ENCODE measurements around the gene PHLDA1. TPM values are rescaled to one million over a fixed set of nuclear protein-coding genes. Genes with fewer than 3 reads are reported as not detected.
"Not testable (repeated sequence)": the region's sequence is repeated elsewhere in the genome, so short reads cannot be mapped to it uniquely, and the experiment has no call there.

PHLDA1 gene
- total RNA-seq, 1 experiment from 2014 or later = 101 TPM

DNA sequence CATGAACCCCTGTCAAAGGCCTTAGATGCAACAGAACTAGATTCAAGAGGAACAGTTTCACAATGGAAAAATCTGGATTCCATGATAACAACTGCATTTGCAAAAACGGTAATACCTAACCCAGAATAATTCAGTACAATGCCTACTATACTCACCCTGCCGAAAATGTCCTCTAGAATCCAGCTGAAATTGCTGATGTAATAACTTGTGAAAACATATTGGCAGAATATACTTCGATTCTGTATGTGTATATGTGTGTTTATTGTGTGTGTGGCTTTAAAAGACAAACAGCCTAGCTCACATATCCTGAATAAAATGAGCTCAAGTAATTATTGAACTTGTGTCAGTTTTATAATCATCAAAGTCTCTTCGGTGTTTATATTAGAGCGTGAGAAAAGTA lies 46.0 kb downstream of the PHLDA1 start:
- DNase-seq (ENCODE audit: low read depth) = no peak

DNA sequence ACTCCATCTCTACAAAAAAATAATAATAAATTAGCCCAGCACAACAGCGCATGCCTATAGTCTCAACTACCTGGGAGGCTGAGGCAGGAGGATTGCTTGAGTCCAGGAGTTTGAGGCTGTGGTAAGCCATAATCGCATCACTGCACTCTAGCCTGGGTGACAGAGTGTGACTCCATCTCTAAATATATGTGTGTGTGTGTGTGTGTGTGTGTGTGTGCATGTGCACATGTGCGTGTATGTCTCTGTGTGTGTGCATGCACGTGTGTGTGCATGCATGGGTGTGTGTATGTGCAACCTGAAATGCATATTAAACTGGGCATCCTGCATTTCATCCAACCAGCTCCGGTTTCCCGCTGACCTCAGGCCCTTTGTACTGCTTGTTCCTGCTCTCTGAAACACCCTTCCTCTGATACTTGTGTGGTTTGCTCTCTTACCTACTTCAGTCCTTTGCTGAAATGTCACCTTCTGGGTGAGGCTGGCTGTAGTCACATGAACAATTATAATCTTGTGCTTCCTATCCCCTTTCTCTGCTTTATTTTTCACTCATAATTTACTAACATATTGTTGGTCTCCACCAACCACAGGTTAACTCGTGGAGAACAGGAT lies 46.9 kb downstream of the PHLDA1 start:
- DNase-seq (ENCODE audit: low read depth) = no peak

GRCh38 chr12:75983851-75984250 lies 47.7 kb downstream of the PHLDA1 start:
- DNase-seq (ENCODE audit: low read depth) = not testable (repeated sequence)

GRCh38 chr12:75982979-75983660 lies 48.5 kb downstream of the PHLDA1 start:
- DNase-seq (ENCODE audit: low read depth) = peak; percentile 74

- DNase-seq (ENCODE audit: low read depth) = peak; percentile 98
Observed at GRCh38 chr12:75982169-75982564, 49.4 kb downstream of the PHLDA1 start.

- no peak for DNase-seq (ENCODE audit: low read depth)
Observed at GRCh38 chr12:75981247-75982168, 50.1 kb downstream of the PHLDA1 start.

- peak; percentile 88 for DNase-seq (ENCODE audit: low read depth)
Observed at GRCh38 chr12:75979181-75979580, 52.4 kb downstream of the PHLDA1 start.

DNA sequence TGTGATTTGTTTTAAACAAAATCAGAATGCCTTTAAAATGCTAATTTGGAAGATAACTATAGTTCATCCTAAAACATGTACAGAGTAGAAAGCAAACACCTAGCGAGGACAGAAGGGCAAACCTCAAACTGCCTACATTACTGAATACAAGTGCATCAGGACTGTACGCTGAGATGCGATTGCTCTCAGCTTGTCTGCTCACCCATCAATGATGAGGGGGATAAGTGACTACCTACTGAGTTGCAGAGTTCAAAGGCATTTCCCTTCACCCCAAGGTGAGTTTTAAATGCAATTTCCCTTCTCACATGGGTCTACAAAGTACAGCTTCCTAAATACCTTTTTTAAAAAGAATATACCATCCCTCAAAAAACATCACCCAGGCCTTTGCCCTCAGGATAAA lies 52.9 kb downstream of the PHLDA1 start:
- DNase-seq (ENCODE audit: low read depth) = peak; percentile 30

DNA sequence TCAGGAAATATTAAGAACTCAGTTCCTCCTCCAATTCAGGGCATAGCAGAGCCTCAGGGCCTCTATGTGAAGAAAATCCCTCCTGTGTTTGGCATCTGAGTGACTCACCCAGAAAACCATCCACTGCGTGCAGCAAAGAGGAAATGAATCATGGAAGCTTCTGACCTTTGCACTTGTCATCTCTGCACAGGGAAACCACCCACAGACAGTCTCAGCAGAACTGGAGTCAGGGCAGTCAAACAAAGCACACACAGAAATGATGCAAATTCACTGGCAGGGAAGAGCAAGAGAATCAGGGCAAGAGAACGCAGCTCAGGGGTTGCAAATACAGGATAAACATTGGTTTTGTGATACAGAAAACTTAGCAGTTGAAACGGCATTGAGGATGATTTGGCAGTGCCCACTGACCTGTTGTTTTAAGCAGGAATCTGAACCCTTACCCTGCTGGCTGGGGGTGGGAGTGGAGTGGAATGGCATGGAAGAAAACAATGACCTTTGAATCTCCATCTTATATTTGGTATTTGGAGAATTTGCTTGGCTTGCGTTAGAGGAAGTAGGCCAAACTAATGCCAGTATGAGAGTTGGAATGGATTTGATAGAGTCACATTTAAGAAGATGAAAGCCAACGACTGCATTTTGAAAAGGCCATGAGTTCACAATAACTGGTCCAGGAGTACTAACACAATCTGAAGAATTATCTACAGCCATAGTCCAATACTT lies 53.5 kb downstream of the PHLDA1 start:
- DNase-seq (ENCODE audit: low read depth) = peak; percentile 100

GRCh38 chr12:75977590-75977951 lies 54.0 kb downstream of the PHLDA1 start:
- no peak for DNase-seq (ENCODE audit: low read depth)

GRCh38 chr12:75976913-75977312 lies 54.7 kb downstream of the PHLDA1 start:
- DNase-seq (ENCODE audit: low read depth) = no peak

- no peak for DNase-seq (ENCODE audit: low read depth)
Observed at GRCh38 chr12:75976113-75976512, 55.5 kb downstream of the PHLDA1 start.

- DNase-seq (ENCODE audit: low read depth) = no peak
Observed at GRCh38 chr12:75975702-75976101, 55.9 kb downstream of the PHLDA1 start.

Other genes with a start within 250 kb of the PHLDA1 start
- 185 and 260 TPM in 2 replicates for gene NAP1L1, start 52.9 kb upstream of the PHLDA1 start, total RNA-seq (2014; rRNA removed; shearing (Covaris generic))